ENCODE data around the gene CTIF.

DNA sequence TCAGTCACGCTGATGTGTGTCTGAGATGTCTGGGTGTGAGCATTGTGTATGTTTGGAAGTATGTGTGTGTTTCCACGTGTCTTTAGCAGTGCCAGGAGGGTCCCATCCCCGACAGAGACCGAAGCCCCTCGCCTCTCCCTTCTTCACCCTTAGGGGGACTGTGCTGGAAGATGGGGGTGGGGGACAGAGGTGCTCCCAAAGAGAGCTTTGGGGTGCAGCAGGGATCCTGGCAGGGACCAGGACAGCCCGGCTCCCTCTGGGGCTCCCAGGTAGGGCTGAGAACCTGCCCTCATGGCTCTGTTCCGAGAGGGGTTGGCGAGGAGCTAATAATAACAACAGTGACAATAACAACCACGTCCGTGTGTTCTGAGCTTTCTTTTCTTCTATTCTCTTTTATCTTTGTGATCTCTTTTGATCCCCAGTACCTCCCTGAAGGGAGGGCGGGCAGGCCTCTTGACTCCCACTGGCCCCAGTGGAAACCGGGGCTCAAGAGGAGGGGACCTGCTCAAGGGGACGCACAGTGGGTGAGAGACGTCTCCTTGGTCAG lies 354.3 kb downstream of the CTIF start:
- TF ChIP-seq POLR2AphosphoS5 (IDR thresholded peaks at IDR 0.05; ENCODE audit: low read depth, low read length) (no peak), TAF1 (IDR thresholded peaks at IDR 0.05; ENCODE audit: borderline replicate concordance, low read depth, low read length) (no peak), RXRA (IDR thresholded peaks at IDR 0.05; ENCODE audit: borderline replicate concordance, low read depth) (no peak), CHD2 (IDR thresholded peaks at IDR 0.05; ENCODE audit: low read length, partially characterized antibody) (no peak), JUND (IDR thresholded peaks at IDR 0.05) (no peak), GABPA (IDR thresholded peaks at IDR 0.05; ENCODE audit: low read depth) (no peak)
- TF ChIP-seq, protein P1, sequence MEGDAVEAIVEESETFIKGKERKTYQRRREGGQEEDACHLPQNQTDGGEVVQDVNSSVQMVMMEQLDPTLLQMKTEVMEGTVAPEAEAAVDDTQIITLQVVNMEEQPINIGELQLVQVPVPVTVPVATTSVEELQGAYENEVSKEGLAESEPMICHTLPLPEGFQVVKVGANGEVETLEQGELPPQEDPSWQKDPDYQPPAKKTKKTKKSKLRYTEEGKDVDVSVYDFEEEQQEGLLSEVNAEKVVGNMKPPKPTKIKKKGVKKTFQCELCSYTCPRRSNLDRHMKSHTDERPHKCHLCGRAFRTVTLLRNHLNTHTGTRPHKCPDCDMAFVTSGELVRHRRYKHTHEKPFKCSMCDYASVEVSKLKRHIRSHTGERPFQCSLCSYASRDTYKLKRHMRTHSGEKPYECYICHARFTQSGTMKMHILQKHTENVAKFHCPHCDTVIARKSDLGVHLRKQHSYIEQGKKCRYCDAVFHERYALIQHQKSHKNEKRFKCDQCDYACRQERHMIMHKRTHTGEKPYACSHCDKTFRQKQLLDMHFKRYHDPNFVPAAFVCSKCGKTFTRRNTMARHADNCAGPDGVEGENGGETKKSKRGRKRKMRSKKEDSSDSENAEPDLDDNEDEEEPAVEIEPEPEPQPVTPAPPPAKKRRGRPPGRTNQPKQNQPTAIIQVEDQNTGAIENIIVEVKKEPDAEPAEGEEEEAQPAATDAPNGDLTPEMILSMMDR (IDR thresholded peaks at IDR 0.05) = no peak
- TF ChIP-seq, protein P2, sequence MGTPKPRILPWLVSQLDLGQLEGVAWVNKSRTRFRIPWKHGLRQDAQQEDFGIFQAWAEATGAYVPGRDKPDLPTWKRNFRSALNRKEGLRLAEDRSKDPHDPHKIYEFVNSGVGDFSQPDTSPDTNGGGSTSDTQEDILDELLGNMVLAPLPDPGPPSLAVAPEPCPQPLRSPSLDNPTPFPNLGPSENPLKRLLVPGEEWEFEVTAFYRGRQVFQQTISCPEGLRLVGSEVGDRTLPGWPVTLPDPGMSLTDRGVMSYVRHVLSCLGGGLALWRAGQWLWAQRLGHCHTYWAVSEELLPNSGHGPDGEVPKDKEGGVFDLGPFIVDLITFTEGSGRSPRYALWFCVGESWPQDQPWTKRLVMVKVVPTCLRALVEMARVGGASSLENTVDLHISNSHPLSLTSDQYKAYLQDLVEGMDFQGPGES (IDR thresholded peaks at IDR 0.05; ENCODE audit: low read depth, low read length) = no peak
- TF ChIP-seq, protein P3, sequence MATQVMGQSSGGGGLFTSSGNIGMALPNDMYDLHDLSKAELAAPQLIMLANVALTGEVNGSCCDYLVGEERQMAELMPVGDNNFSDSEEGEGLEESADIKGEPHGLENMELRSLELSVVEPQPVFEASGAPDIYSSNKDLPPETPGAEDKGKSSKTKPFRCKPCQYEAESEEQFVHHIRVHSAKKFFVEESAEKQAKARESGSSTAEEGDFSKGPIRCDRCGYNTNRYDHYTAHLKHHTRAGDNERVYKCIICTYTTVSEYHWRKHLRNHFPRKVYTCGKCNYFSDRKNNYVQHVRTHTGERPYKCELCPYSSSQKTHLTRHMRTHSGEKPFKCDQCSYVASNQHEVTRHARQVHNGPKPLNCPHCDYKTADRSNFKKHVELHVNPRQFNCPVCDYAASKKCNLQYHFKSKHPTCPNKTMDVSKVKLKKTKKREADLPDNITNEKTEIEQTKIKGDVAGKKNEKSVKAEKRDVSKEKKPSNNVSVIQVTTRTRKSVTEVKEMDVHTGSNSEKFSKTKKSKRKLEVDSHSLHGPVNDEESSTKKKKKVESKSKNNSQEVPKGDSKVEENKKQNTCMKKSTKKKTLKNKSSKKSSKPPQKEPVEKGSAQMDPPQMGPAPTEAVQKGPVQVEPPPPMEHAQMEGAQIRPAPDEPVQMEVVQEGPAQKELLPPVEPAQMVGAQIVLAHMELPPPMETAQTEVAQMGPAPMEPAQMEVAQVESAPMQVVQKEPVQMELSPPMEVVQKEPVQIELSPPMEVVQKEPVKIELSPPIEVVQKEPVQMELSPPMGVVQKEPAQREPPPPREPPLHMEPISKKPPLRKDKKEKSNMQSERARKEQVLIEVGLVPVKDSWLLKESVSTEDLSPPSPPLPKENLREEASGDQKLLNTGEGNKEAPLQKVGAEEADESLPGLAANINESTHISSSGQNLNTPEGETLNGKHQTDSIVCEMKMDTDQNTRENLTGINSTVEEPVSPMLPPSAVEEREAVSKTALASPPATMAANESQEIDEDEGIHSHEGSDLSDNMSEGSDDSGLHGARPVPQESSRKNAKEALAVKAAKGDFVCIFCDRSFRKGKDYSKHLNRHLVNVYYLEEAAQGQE (IDR thresholded peaks at IDR 0.05; ENCODE audit: low read depth, low read length) = no peak
- TF ChIP-seq, protein P4, sequence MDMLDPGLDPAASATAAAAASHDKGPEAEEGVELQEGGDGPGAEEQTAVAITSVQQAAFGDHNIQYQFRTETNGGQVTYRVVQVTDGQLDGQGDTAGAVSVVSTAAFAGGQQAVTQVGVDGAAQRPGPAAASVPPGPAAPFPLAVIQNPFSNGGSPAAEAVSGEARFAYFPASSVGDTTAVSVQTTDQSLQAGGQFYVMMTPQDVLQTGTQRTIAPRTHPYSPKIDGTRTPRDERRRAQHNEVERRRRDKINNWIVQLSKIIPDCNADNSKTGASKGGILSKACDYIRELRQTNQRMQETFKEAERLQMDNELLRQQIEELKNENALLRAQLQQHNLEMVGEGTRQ (IDR thresholded peaks at IDR 0.05; ENCODE audit: borderline replicate concordance, low read depth, low read length) = no peak
- TF ChIP-seq, protein P5, sequence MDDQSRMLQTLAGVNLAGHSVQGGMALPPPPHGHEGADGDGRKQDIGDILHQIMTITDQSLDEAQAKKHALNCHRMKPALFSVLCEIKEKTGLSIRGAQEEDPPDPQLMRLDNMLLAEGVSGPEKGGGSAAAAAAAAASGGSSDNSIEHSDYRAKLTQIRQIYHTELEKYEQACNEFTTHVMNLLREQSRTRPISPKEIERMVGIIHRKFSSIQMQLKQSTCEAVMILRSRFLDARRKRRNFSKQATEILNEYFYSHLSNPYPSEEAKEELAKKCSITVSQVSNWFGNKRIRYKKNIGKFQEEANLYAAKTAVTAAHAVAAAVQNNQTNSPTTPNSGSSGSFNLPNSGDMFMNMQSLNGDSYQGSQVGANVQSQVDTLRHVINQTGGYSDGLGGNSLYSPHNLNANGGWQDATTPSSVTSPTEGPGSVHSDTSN (IDR thresholded peaks at IDR 0.05) = no peak

Data from SK-N-SH (cell line).